ENCODE measurements around the gene PCIF1.
"Not testable (repeated sequence)": the region's sequence is repeated elsewhere in the genome, so short reads cannot be mapped to it uniquely, and the experiment has no call there.

PCIF1 gene

GRCh38 chr20:45994761-45995493, 60.4 kb downstream of the PCIF1 start:
- no peak for DNase-seq (ENCODE audit: low read depth)

GRCh38 chr20:45995495-45996097, 61.1 kb downstream of the PCIF1 start:
- DNase-seq (ENCODE audit: low read depth): not testable (repeated sequence)

- no peak for DNase-seq (ENCODE audit: low read depth)
Observed at GRCh38 chr20:45997187-45997586, 62.7 kb downstream of the PCIF1 start.

Measured in iris pigment epithelial cell (primary cell).